Inferior parietal cortex (tissue), 1 donor: ENCODE measurements around the gene ASNS.
"Not testable (repeated sequence)": the region's sequence is repeated elsewhere in the genome, so short reads cannot be mapped to it uniquely, and the experiment has no call there.

ENCODE experiments used
- DNase-seq: peaks from one replicate; pipeline ENCODE4 v3.0.0-alpha.2; 2016; ENCODE audit errors: extremely low spot score

ASNS gene, protein sequence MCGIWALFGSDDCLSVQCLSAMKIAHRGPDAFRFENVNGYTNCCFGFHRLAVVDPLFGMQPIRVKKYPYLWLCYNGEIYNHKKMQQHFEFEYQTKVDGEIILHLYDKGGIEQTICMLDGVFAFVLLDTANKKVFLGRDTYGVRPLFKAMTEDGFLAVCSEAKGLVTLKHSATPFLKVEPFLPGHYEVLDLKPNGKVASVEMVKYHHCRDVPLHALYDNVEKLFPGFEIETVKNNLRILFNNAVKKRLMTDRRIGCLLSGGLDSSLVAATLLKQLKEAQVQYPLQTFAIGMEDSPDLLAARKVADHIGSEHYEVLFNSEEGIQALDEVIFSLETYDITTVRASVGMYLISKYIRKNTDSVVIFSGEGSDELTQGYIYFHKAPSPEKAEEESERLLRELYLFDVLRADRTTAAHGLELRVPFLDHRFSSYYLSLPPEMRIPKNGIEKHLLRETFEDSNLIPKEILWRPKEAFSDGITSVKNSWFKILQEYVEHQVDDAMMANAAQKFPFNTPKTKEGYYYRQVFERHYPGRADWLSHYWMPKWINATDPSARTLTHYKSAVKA

DNA sequence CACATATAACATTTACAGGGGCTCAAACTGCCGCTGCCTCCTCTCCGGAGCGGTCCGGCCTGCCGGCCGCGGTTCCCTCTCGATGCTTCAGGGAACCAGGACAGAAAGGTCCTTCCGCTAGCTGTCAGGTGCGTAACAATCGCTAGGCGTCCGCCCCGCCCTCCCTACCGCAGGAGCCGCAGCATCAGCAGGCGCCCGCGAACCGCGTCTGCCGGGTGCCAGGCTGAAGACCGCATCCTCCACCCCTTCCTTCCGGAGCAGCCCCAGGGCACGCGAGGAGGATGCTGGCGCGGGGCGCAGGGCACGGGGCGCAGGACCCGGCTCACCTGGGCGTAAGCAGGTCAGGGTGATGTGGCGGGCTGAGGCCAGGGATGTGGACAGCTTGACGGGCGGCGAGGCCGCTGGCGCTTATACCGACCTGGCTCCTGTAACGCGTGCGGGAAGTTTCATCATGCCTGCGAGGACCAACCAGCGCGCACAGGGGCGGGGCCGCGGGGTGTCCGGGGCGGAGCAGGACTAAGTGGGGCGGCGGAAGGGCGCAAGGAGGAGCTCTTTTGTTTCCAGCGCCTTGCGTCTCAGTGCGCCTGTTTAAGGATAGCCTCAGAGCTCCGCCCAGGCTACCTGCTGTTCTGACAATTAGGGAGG lies at the start of gene ASNS:
Gene ASNS, minus strand, starts transcription at position 384 of the 645 bp plus-strand sequence. CDS start 3,252 bp downstream, outside the sequence.
- DNase-seq, result peak; percentile 90

- DNase-seq, result not testable (repeated sequence)
These were observed 49.0 kb upstream of the ASNS start for GRCh38 chr7:97921254-97921653.

DNA sequence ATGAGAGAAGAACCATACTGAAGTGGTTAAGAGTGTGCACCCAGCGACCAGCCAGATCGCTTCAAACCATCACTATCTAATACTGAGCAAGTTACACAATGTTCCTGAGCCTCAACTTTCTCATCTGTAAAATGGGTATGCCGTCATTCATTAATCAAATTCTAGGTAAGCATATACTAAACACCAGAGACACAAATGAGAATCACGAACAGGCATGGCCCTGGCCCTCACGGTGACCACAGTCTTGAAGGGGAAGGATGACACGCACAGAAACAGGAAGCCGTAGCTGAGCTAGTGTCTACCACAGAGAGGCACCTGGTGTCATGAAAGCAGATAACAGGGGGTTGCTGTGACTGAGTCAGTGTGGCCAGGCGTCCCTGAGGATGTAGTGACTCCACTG lies 43.1 kb upstream of the ASNS start:
- not testable (repeated sequence) for DNase-seq

DNA sequence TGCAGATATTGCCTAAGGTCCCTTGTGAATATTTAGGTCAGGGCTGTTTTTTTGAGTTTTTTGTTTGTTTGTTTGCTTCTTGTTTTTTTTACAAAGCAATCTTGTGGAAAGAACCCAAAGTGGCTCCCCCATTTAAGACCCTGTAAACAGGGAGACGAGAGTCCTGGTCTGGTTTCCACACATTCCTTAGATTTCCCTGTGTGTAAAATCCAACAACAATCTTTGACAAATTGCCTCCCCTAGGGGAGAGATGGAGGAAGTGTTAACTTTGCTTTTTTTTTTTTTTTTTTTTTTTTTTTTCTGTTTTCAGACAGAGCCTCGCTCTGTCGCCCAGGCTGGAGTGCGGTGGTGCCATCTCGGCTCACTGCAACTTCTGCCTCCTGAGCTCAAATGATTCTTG lies 40.1 kb upstream of the ASNS start:
- DNase-seq, result not testable (repeated sequence)

GRCh38 chr7:97896893-97897292 lies 24.7 kb upstream of the ASNS start:
- DNase-seq, result not testable (repeated sequence)

DNA sequence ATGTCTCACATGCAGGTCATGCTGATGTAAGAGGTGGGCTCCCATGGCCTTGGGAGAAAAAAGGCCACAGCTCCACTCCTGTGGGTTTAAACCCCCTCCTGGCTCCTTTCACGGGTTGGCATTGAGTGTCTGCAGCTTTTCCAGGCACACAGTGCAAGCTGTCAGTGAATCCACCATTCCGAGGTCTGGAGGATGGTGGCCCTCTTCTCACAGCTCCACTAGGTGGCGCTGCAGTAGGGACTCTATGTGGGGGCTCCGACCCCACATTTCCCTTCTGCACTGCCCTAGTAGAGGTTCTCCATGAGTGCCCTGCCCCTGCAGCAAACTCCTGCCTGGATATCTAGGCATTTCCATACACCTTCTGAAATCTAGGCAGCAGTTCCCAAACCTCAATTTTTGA lies 19.5 kb upstream of the ASNS start:
- DNase-seq, result not testable (repeated sequence)

GRCh38 chr7:97879527-97879926 lies 7.3 kb upstream of the ASNS start:
- not testable (repeated sequence) for DNase-seq

DNA sequence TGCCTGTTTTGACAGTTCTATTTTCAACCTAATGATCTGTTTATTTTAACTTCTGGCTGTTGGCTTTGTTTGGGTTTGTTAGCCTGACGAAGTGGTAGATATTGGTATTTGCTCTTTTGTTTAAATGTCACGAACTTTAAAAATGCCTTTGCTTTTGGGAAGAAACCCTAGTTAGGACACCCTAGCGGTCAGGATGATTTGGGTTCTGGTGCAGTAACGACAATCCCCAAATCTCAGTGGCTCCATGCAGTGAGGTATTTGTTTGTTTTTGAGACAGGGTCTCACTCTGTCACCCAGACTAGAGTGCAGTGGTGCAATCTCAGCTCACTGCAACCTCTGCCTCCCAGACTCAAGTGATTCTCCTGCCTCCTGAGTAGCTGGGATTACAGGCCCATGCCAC lies 2.7 kb upstream of the ASNS start:
- DNase-seq, result not testable (repeated sequence)

GRCh38 chr7:97873606-97874005 lies 1.4 kb upstream of the ASNS start:
- no peak for DNase-seq

GRCh38 chr7:97871659-97872024 lies 566 bp downstream of the ASNS start:
- peak; percentile 5 for DNase-seq

DNA sequence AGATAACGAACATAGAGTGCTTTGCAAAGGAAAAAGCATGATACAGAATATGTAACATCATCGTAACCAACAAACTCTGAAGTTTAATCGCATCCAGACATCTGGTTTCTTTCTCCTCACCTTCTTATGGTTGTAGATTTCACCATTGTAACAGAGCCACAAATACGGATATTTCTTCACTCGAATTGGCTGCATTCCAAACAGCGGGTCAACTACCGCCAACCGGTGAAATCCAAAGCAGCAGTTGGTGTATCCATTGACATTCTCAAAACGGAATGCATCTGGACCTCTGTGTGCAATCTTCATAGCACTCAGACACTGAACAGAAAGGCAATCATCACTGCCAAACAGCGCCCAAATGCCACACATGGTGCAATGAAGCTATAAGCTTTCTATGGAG lies 3.4 kb downstream of the ASNS start:
- DNase-seq, result no peak

- peak; percentile 1 for DNase-seq
These were observed 3.9 kb downstream of the ASNS start for GRCh38 chr7:97868314-97868713.

DNA sequence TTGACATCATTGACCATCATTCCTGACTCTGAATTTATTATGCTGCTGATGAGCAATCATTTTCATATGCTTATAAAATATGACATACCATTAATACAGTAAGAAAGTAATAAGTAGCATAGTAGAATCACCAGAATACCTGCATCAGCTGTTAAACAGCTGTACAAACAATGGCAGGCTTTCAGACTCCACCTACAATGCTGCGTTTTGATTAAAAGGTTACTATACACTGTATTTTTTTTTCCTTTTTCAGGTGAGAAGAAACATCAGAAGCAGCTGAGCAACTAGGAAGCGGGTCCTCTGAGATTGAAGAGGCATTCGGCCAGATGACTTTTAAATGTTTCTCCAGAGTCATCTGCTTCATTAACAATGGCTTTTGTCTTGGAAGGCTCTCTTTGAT lies 7.1 kb downstream of the ASNS start:
- no peak for DNase-seq

GRCh38 chr7:97859606-97860204 lies 12.5 kb downstream of the ASNS start:
- DNase-seq, result no peak

GRCh38 chr7:97858221-97858620 lies 14.0 kb downstream of the ASNS start:
- DNase-seq, result no peak

DNA sequence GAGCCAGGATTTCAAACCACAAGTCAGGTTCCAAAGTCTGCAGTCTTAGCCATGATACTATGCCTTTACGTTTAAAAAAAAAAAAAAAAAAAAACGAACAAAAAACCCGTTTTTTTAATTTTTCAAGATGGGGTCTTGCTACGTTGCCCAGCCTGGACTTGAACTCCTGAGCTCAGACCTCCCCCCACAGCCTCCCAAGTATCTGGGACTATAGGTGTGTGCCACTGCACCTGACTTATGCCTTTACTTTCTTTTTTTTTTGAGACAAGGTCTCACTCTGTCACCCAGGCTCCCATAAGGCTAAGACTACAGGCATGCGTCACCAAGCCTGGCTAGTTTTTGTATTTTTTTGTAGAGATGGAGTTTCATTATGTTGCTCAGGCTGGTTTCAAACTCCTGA lies 14.7 kb downstream of the ASNS start:
- no peak for DNase-seq

- DNase-seq, result peak; percentile 57
These were observed 20.5 kb downstream of the ASNS start for GRCh38 chr7:97851683-97852082.

- not testable (repeated sequence) for DNase-seq
These were observed 21.8 kb downstream of the ASNS start for GRCh38 chr7:97850262-97851031.

DNA sequence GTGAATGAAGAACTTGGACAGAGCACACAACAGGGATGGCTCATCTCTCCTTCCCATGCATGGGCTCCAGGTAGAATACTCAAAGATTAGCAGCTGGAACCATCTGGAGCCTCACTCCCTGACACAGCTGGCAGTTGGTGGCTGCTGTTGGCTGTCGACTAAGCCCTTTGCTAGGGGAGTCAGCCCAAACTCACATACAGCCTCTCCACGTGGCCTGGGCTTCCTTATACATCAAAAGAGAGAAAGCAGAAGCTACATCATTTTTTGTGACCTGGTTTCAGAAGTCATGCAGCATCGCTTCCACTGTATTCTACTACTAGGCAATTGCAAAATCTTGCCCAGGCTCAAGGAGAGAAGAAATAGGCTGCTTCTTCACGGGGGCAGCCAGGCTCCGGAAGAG lies 24.4 kb downstream of the ASNS start:
- DNase-seq, result no peak

DNA sequence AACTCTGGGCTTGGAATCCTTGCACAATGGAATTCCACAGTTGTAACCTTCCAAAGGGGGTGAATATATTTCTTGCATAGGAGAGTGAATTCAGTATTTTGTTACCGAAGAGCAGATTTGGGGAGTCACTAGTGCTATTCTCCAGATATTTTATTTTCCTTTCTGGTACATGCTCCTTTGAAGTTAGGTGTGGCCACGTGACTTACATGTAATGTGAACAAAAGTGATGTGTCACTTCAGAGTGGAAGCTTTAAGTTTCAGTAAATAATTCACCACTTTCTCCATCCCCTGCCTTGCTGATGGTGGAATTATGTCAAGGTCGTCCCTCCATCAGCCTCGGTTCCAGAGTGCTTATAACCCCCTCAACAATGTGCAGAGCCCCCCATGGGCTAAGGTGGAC lies 25.3 kb downstream of the ASNS start:
- no peak for DNase-seq

GRCh38 chr7:97845622-97846203 lies 26.5 kb downstream of the ASNS start:
- peak; percentile 66 for DNase-seq
